IMR-90 (cell line): ENCODE measurements around the gene MTHFD2L. TPM values are rescaled to one million over a fixed set of nuclear protein-coding genes. Genes with fewer than 3 reads are reported as not detected.

Experiments used
- ATAC-seq: fragments of 200-7000 bp; cut with Tn5 transposase; 2 replicates; pipeline ENCODE4 v1.9.1; 2020; ENCODE audit warnings: low read depth, mild to moderate bottlenecking, moderate library complexity
- BruUV-seq: library from RNA; stranded (reverse); fragments of 400-500 nt; replicated peaks from 2 replicates; lab custom pipeline; 2021; lab: Mats Ljungman, UMichigan
- CTCF ChIA-PET: fragments of 300-600 bp; formaldehyde crosslinking; extraction: SDS; loops from one replicate; lab custom pipeline; 2021; ENCODE audit warnings: antibody characterized with exemption; lab: Yijun Ruan, JAX
- POLR2A ChIA-PET: fragments of 300-600 bp; sonication (Branson Sonifier 250); formaldehyde crosslinking; loops from one replicate; lab custom pipeline; 2022; ENCODE audit warnings: antibody characterized with exemption; ENCODE audit not compliant: unreplicated experiment; lab: Charles Lee
- DNase-seq: peaks from one replicate; pipeline ENCODE4 v3.0.0; 2013
- H2AFZ ChIP-seq: replicated peaks from 2 replicates; pipeline ENCODE3; 2013; ENCODE audit warnings: low read length, mild to moderate bottlenecking; ENCODE audit not compliant: poor library complexity
- H2AK5ac ChIP-seq: 2 replicates; pipeline ENCODE4 v1.6.1; 2013; ENCODE audit warnings: low read depth, low read length, inconsistent platforms
- H2AK9ac ChIP-seq: replicated peaks from 2 replicates; pipeline ENCODE3; 2013; ENCODE audit warnings: mild to moderate bottlenecking, low read depth, low read length, moderate library complexity; ENCODE audit not compliant: poor library complexity
- H2BK120ac ChIP-seq: 2 replicates; pipeline ENCODE4 v1.6.1; 2013; ENCODE audit warnings: low read depth, low read length, inconsistent platforms
- H2BK15ac ChIP-seq: 3 replicates; pipeline ENCODE4 v1.6.1; 2013; ENCODE audit warnings: low read depth, low read length, inconsistent platforms
- H2BK20ac ChIP-seq: 2 replicates; pipeline ENCODE4 v1.6.1; 2013; ENCODE audit warnings: low read depth, mild to moderate bottlenecking, inconsistent platforms, low read length, moderate library complexity
- H2BK5ac ChIP-seq: 2 replicates; pipeline ENCODE4 v1.6.1; 2013; ENCODE audit warnings: mild to moderate bottlenecking, low read depth, low read length, inconsistent platforms; ENCODE audit not compliant: poor library complexity, severe bottlenecking
- H3K14ac ChIP-seq: replicated peaks from 2 replicates; pipeline ENCODE4 v1.6.1; 2013; ENCODE audit warnings: low read depth, low read length, inconsistent platforms
- H3K18ac ChIP-seq: 2 replicates; pipeline ENCODE4 v1.6.1; 2013; ENCODE audit warnings: low read depth, low read length, control low read depth
- H3K23ac ChIP-seq: 2 replicates; pipeline ENCODE4 v1.6.1; 2013; ENCODE audit warnings: low read depth, low read length, inconsistent platforms
- H3K27ac ChIP-seq: 2 replicates; pipeline ENCODE4 v1.5.1; 2013; ENCODE audit warnings: mild to moderate bottlenecking, control low read depth, low read length; ENCODE audit not compliant: insufficient read depth
- H3K27me3 ChIP-seq: 2 replicates; pipeline ENCODE4 v1.6.1; 2013; ENCODE audit warnings: low read length; ENCODE audit not compliant: control insufficient read depth, insufficient read depth
- H3K36me3 ChIP-seq: 2 replicates; pipeline ENCODE4 v1.6.1; 2013; ENCODE audit warnings: low read length, mixed read lengths; ENCODE audit not compliant: control insufficient read depth, insufficient read depth
- H3K4ac ChIP-seq: 2 replicates; pipeline ENCODE4 v1.6.1; 2013; ENCODE audit warnings: low read depth, low read length, inconsistent platforms
- H3K4me1 ChIP-seq: 2 replicates; pipeline ENCODE4 v1.6.1; 2013; ENCODE audit warnings: low read length, mixed read lengths; ENCODE audit not compliant: control insufficient read depth, insufficient read depth
- H3K4me2 ChIP-seq: 2 replicates; pipeline ENCODE4 v1.6.1; 2013; ENCODE audit warnings: low read depth, mild to moderate bottlenecking, control low read depth, low read length, moderate library complexity
- H3K4me3 ChIP-seq: 2 replicates; pipeline ENCODE4 v1.5.1; 2013; ENCODE audit warnings: low read depth, mild to moderate bottlenecking, control low read depth, low read length, moderate library complexity; ENCODE audit not compliant: insufficient read depth
- H3K56ac ChIP-seq: 2 replicates; pipeline ENCODE4 v1.6.1; 2013; ENCODE audit warnings: low read length, inconsistent platforms; ENCODE audit not compliant: insufficient read depth; ENCODE audit errors: extremely low read depth
- H3K79me1 ChIP-seq, 2 experiments: 2 replicates each; pipeline ENCODE4 v1.6.1; 2013; ENCODE audit warnings: low read length in 2 of 2, inconsistent platforms in 1 of 2, low read depth in 1 of 2
- H3K9ac ChIP-seq: 2 replicates; pipeline ENCODE4 v1.6.1; 2013; ENCODE audit warnings: low read depth, low read length, control low read depth
- H3K9me1 ChIP-seq: 2 replicates; pipeline ENCODE4 v1.6.1; 2013; ENCODE audit warnings: low read length, inconsistent platforms; ENCODE audit not compliant: insufficient read depth
- H3K9me3 ChIP-seq: 2 replicates; pipeline ENCODE4 v1.6.1; 2013; ENCODE audit warnings: low read length; ENCODE audit not compliant: control insufficient read depth, insufficient read depth
- H4K20me1 ChIP-seq: 2 replicates; pipeline ENCODE4 v1.6.1; 2013; ENCODE audit warnings: low read length, inconsistent platforms; ENCODE audit not compliant: insufficient read depth
- H4K5ac ChIP-seq: 2 replicates; pipeline ENCODE4 v1.6.1; 2013; ENCODE audit warnings: mild to moderate bottlenecking, low read depth, low read length, control low read depth
- H4K8ac ChIP-seq, 2 experiments: 2 replicates each; pipeline ENCODE4 v1.6.1; 2013; ENCODE audit warnings: low read depth in 2 of 2, low read length in 2 of 2, control low read depth in 1 of 2, inconsistent platforms in 1 of 2
- H4K91ac ChIP-seq: 2 replicates; pipeline ENCODE4 v1.6.1; 2013; ENCODE audit warnings: low read depth, low read length, inconsistent platforms; ENCODE audit not compliant: insufficient read depth
- MAFK ChIP-seq: IDR thresholded peaks from 2 replicates; pipeline ENCODE4 v1.6.1; 2012; ENCODE audit warnings: low read depth, low read length, improper control_type of control experiment
- POLR2A ChIP-seq: IDR thresholded peaks from 2 replicates; pipeline ENCODE4 v1.6.1; 2012; ENCODE audit warnings: mild to moderate bottlenecking, low read depth, low read length
- WGBS, 2 experiments: methylation state at CpG; one replicate each; pipeline versions ENCODE4 v1.1.5 to v1.1.7; 2013; ENCODE audit warnings: missing lambda C conversion rate in 2 of 2; ENCODE audit not compliant: insufficient read length in 1 of 2; ENCODE audit errors: extremely low coverage in 2 of 2; 5-methylcytosine and 5-hydroxymethylcytosine counted together
- dilution Hi-C: fragments of 300-500 bp; cut with HindIII; formaldehyde crosslinking; loops from one replicate; pipeline ENCODE4 v1.14.3; 2018; ENCODE audit warnings: low sequenced_read_pairs; ENCODE audit not compliant: unreplicated experiment
- in situ Hi-C: fragments of 300-500 bp; cut with MboI; formaldehyde crosslinking; loops from 3 replicates; pipeline ENCODE4 v1.14.3; 2019; ENCODE audit warnings: low sequenced_read_pairs, inconsistent platforms, mixed read lengths
- intact Hi-C: fragments of 100-400 bp; cut with micrococcal nuclease; formaldehyde crosslinking; loops from 2 replicates; pipeline ENCODE4 v1.10.0; 2022
- polyA plus RNA-seq, 3 experiments: library from polyadenylated mRNA; depleted of rRNA; stranded (reverse); fragments of >200 nt; gene quantifications; 2 replicates each; pipeline ENCODE4 v1.2.3, GENCODE V29; 2012; ENCODE audit warnings: low replicate concordance in 1 of 3
- total RNA-seq: library from RNA; depleted of rRNA; stranded (reverse); fragments of >200 nt; gene quantifications from 2 replicates; pipeline ENCODE4 v1.2.3, GENCODE V29; 2012
- TF ChIP-seq, protein P1 (sequence below): fragments of 150-350 bp; IDR thresholded peaks from 2 replicates; pipeline ENCODE4 v1.6.1; 2017; ENCODE audit warnings: mild to moderate bottlenecking, antibody characterized with exemption, low read length, low read depth

Gene MTHFD2L
- total and polyA plus RNA-seq, 2 of the 4 experiments (the other 2 are of a cell fraction) = 2.8 to 4.3 TPM

DNA sequence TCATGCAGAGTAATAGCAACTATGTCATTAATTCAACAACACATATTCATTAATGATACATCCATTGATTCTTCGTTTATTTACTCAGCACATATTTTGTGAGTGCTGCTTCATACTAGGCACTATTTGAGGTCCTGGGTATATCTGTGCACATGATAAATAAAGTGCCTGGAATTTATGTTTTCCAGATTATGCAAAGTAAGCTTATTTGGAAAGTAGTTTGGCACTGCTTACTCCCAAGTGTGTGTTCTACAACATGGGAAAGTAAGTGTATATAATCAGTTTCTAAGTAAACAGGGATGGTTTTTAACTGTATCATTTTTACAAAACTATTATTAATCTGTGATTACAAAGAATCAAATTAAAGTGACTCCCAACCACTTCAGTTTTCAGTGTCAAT lies 133.6 kb downstream of the MTHFD2L start:
- Histone ChIP-seq H2BK15ac (no peak overlapping the region), H4K5ac (no peak overlapping the region), H3K9ac (no peak overlapping the region), H4K20me1 (no peaks in the 10 kb centered on the region), H3K4ac (no peak overlapping the region), H3K9me3 (no peaks in the 10 kb centered on the region), H2AFZ (no peak overlapping the region), H3K14ac (no peak overlapping the region), H3K56ac (no peak overlapping the region), H2AK5ac (no peak overlapping the region), H3K18ac (no peak overlapping the region), H3K4me3 (no peak overlapping the region), H4K91ac (no peak overlapping the region), H3K9me1 (no peaks in the 10 kb centered on the region), H2BK5ac (no peak overlapping the region), H3K36me3 (no peaks in the 10 kb centered on the region), H3K27me3 (no peaks in the 10 kb centered on the region), H3K27ac (no peak overlapping the region), H2AK9ac (no peak overlapping the region), H4K8ac (no peak overlapping the region), H3K79me1 (no peaks in the 10 kb centered on the region), H3K4me2 (no peak overlapping the region), H2BK20ac (no peak overlapping the region), H2BK120ac (no peak overlapping the region), H3K4me1 (no peaks in the 10 kb centered on the region), H3K23ac (no peak overlapping the region)
- dilution Hi-C loops (no loop called here), intact Hi-C loops (no loop called here), in situ Hi-C loops (no loop called here)
- DNase-seq = no peak
- ChIA-PET CTCF (no interaction called here), POLR2A (no interaction called here)
- WGBS, 2 experiments = no CpG with 5 or more reads among the region's 1 CpG
- TF ChIP-seq, protein P1, sequence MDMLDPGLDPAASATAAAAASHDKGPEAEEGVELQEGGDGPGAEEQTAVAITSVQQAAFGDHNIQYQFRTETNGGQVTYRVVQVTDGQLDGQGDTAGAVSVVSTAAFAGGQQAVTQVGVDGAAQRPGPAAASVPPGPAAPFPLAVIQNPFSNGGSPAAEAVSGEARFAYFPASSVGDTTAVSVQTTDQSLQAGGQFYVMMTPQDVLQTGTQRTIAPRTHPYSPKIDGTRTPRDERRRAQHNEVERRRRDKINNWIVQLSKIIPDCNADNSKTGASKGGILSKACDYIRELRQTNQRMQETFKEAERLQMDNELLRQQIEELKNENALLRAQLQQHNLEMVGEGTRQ = no peak
- TF ChIP-seq POLR2A (no peak), MAFK (peak; percentile 66; the same call in 1 of the 2 replicates)
- ATAC-seq = 0 out of 2 replicates have a peak, but pooled peaks have one; percentile 17
- no TSS peak for BruUV-seq
